Measurements from ENCODE around the gene UBA1. TPM values are rescaled to one million over a fixed set of nuclear protein-coding genes. Genes with fewer than 3 reads are reported as not detected.

The UBA1 gene
- total RNA-seq = 73.7 TPM
- polyA plus RNA-seq (ENCODE audit: insufficient read depth in 1 of 8, insufficient read length in 8 of 8, low replicate concordance in 1 of 8) = 100 to 1,000 TPM; 119 to 148 (median 129) TPM
- long read RNA-seq, donor 1, partial matches to known transcripts = 23 of 27 reads
- long read RNA-seq, donor 1, other reads (novel, unspliced or antisense) = 0 of 27 reads
- long read RNA-seq, donor 2 = 0 reads
- long read RNA-seq, donor 3, transcript UBA1-201 (26 exons, 3,559 nt) = major isoform, 8 of 72 reads
- long read RNA-seq, donor 3, partial matches to known transcripts = 63 of 72 reads
- long read RNA-seq, donor 3, other reads (novel, unspliced or antisense) = 0 of 72 reads
- long read RNA-seq, donor 4, transcript UBA1-201 (26 exons, 3,559 nt) = major isoform, 7 of 14 reads
- long read RNA-seq, donor 4, partial matches to known transcripts = 5 of 14 reads
- long read RNA-seq, donor 4, other reads (novel, unspliced or antisense) = 0 of 14 reads
- long read RNA-seq, donor 5, transcript UBA1-201 (26 exons, 3,559 nt) = major isoform, 5 of 77 reads
- long read RNA-seq, donor 5, partial matches to known transcripts = 71 of 77 reads
- long read RNA-seq, donor 5, other reads (novel, unspliced or antisense) = 0 of 77 reads
- long read RNA-seq, donor 6, transcript UBA1-201 (26 exons, 3,559 nt) = major isoform, 12 of 48 reads
- long read RNA-seq, donor 6, partial matches to known transcripts = 32 of 48 reads
- long read RNA-seq, donor 6, other reads (novel, unspliced or antisense) = 0 of 48 reads
- long read RNA-seq, donor 7, transcript UBA1-201 (26 exons, 3,559 nt) = major isoform, 8 of 64 reads
- long read RNA-seq, donor 7, partial matches to known transcripts = 53 of 64 reads
- long read RNA-seq, donor 7, other reads (novel, unspliced or antisense) = 0 of 64 reads
- long read RNA-seq, donor 8, partial matches to known transcripts = 10 of 11 reads
- long read RNA-seq, donor 8, other reads (novel, unspliced or antisense) = 0 of 11 reads
- long read RNA-seq, donor 9, partial matches to known transcripts = 37 of 42 reads
- long read RNA-seq, donor 9, other reads (novel, unspliced or antisense) = 0 of 42 reads
- long read RNA-seq, donor 10, transcript UBA1-202 (10 exons, 2,497 nt) = major isoform, 5 of 39 reads
- long read RNA-seq, donor 10, partial matches to known transcripts = 30 of 39 reads
- long read RNA-seq, donor 10, other reads (novel, unspliced or antisense) = 0 of 39 reads
- long read RNA-seq, donor 11, transcript UBA1-201 (26 exons, 3,559 nt) = major isoform, 7 of 18 reads
- long read RNA-seq, donor 11, partial matches to known transcripts = 9 of 18 reads
- long read RNA-seq, donor 11, other reads (novel, unspliced or antisense) = 0 of 18 reads

GRCh38 chrX:47193475-47194193, at the start of gene UBA1:
TSS of gene UBA1 (plus strand) at chrX:47193829. CDS start at chrX:47198803, 4,974 bp downstream.
- peaks cover 29% of the 10 kb centered on the region for H3K36me3 ChIP-seq (ENCODE audit: control insufficient read depth, insufficient read depth, low read length)
- H3K4me3 ChIP-seq (ENCODE audit: low read length) = peak within 1 kb of the TSS; percentile 59
- peak; percentile 99 for DNase-seq
- peaks cover 54% of the 10 kb centered on the region for H3K4me1 ChIP-seq (ENCODE audit: control insufficient read depth, insufficient read depth, low read length)
- H3K9me3 ChIP-seq (replicated peaks; ENCODE audit: control insufficient read depth, low read depth, low read length) = no peaks in the 10 kb centered on the region
- under 1% methylated on average over 44 of the region's 50 CpGs for WGBS (ENCODE audit: insufficient coverage)
- peak within 1 kb of the TSS; percentile 89 for H3K27ac ChIP-seq (ENCODE audit: low read length)
- peaks cover 30% of the 10 kb centered on the region for H3K27me3 ChIP-seq (ENCODE audit: control insufficient read depth, insufficient read depth, low read length)

GRCh38 chrX:47143894-47144625, 49.6 kb upstream of the UBA1 start:
- H3K4me1 ChIP-seq (ENCODE audit: control insufficient read depth, insufficient read depth, low read length) = peaks cover 19% of the 10 kb centered on the region
- peak overlapping the region; percentile 99 for H3K27ac ChIP-seq (ENCODE audit: low read length)
- peaks cover 6% of the 10 kb centered on the region for H3K9me3 ChIP-seq (replicated peaks; ENCODE audit: control insufficient read depth, low read depth, low read length)
- H3K36me3 ChIP-seq (ENCODE audit: control insufficient read depth, insufficient read depth, low read length) = peaks cover 15% of the 10 kb centered on the region
- DNase-seq = peak; percentile 71
- peaks cover 52% of the 10 kb centered on the region for H3K27me3 ChIP-seq (ENCODE audit: control insufficient read depth, insufficient read depth, low read length)
- peak overlapping the region; percentile 84 for H3K4me3 ChIP-seq (ENCODE audit: low read length)
- 45% methylated on average over 31 of the region's 46 CpGs for whole genome bisulfite sequencing (ENCODE audit: insufficient coverage)

GRCh38 chrX:47144626-47145394, 48.8 kb upstream of the UBA1 start, which contains the start of the genes NDUFB11 and RBM10:
TSS of gene NDUFB11 (minus strand) at chrX:47144702. CDS start at chrX:47144679, 23 bp downstream.
TSS of gene RBM10 (plus strand) at chrX:47145221. CDS start at chrX:47147482, 2,261 bp downstream.
- Histone ChIP-seq H3K36me3 (ENCODE audit: control insufficient read depth, insufficient read depth, low read length) (peaks cover 18% of the 10 kb centered on the region), H3K4me1 (ENCODE audit: control insufficient read depth, insufficient read depth, low read length) (peaks cover 19% of the 10 kb centered on the region), H3K4me3 (ENCODE audit: low read length) (peak within 1 kb of the TSS; percentile 84), H3K27ac (ENCODE audit: low read length) (peak within 1 kb of the TSS; percentile 99), H3K9me3 (replicated peaks; ENCODE audit: control insufficient read depth, low read depth, low read length) (peaks cover 10% of the 10 kb centered on the region), H3K27me3 (ENCODE audit: control insufficient read depth, insufficient read depth, low read length) (peaks cover 56% of the 10 kb centered on the region)
- 32% methylated on average over 39 of the region's 54 CpGs for WGBS (ENCODE audit: insufficient coverage)
- peak; percentile 98 for DNase-seq

- peak overlapping the region; percentile 84 for H3K4me3 ChIP-seq (ENCODE audit: low read length)
- WGBS (ENCODE audit: insufficient coverage) = 32% methylated on average over 14 of the region's 39 CpGs
- no peak for DNase-seq
- H3K27ac ChIP-seq (ENCODE audit: low read length) = peak overlapping the region; percentile 99
- H3K36me3 ChIP-seq (ENCODE audit: control insufficient read depth, insufficient read depth, low read length) = peaks cover 13% of the 10 kb centered on the region
- peaks cover 19% of the 10 kb centered on the region for H3K4me1 ChIP-seq (ENCODE audit: control insufficient read depth, insufficient read depth, low read length)
- H3K27me3 ChIP-seq (ENCODE audit: control insufficient read depth, insufficient read depth, low read length) = peaks cover 50% of the 10 kb centered on the region
- H3K9me3 ChIP-seq (replicated peaks; ENCODE audit: control insufficient read depth, low read depth, low read length) = peaks cover 10% of the 10 kb centered on the region
These were observed 48.1 kb upstream of the UBA1 start for GRCh38 chrX:47145395-47146120.

- peak; percentile 22 for DNase-seq
- peaks cover 19% of the 10 kb centered on the region for H3K4me1 ChIP-seq (ENCODE audit: control insufficient read depth, insufficient read depth, low read length)
- H3K27me3 ChIP-seq (ENCODE audit: control insufficient read depth, insufficient read depth, low read length) = peaks cover 48% of the 10 kb centered on the region
- peak overlapping the region; percentile 84 for H3K4me3 ChIP-seq (ENCODE audit: low read length)
- WGBS (ENCODE audit: insufficient coverage) = 40% methylated on average over 7 of the region's 10 CpGs
- peaks cover 8% of the 10 kb centered on the region for H3K36me3 ChIP-seq (ENCODE audit: control insufficient read depth, insufficient read depth, low read length)
- peak overlapping the region; percentile 99 for H3K27ac ChIP-seq (ENCODE audit: low read length)
- H3K9me3 ChIP-seq (replicated peaks; ENCODE audit: control insufficient read depth, low read depth, low read length) = peaks cover 10% of the 10 kb centered on the region
These were observed 47.3 kb upstream of the UBA1 start for GRCh38 chrX:47146121-47146935.

- Histone ChIP-seq H3K4me3 (ENCODE audit: low read length) (no peak overlapping the region), H3K4me1 (ENCODE audit: control insufficient read depth, insufficient read depth, low read length) (peaks cover 19% of the 10 kb centered on the region), H3K27ac (ENCODE audit: low read length) (no peak overlapping the region), H3K27me3 (ENCODE audit: control insufficient read depth, insufficient read depth, low read length) (peaks cover 48% of the 10 kb centered on the region), H3K36me3 (ENCODE audit: control insufficient read depth, insufficient read depth, low read length) (peaks cover 4% of the 10 kb centered on the region), H3K9me3 (replicated peaks; ENCODE audit: control insufficient read depth, low read depth, low read length) (peaks cover 10% of the 10 kb centered on the region)
- no peak for DNase-seq
- WGBS (ENCODE audit: insufficient coverage) = 82% methylated on average over 9 of the region's 12 CpGs
These were observed 46.4 kb upstream of the UBA1 start for GRCh38 chrX:47146936-47147859.

- Histone ChIP-seq H3K4me1 (ENCODE audit: control insufficient read depth, insufficient read depth, low read length) (peaks cover 11% of the 10 kb centered on the region), H3K4me3 (ENCODE audit: low read length) (no peak overlapping the region), H3K27ac (ENCODE audit: low read length) (no peak overlapping the region), H3K27me3 (ENCODE audit: control insufficient read depth, insufficient read depth, low read length) (peaks cover 42% of the 10 kb centered on the region), H3K9me3 (replicated peaks; ENCODE audit: control insufficient read depth, low read depth, low read length) (peaks cover 10% of the 10 kb centered on the region), H3K36me3 (ENCODE audit: control insufficient read depth, insufficient read depth, low read length) (peaks cover 8% of the 10 kb centered on the region)
- 100% methylated on average over 1 of the region's 2 CpGs for WGBS (ENCODE audit: insufficient coverage)
- DNase-seq = no peak
These were observed 44.7 kb upstream of the UBA1 start for GRCh38 chrX:47148946-47149345.
